ENCODE data around the gene PSPC1.

The PSPC1 gene

DNA sequence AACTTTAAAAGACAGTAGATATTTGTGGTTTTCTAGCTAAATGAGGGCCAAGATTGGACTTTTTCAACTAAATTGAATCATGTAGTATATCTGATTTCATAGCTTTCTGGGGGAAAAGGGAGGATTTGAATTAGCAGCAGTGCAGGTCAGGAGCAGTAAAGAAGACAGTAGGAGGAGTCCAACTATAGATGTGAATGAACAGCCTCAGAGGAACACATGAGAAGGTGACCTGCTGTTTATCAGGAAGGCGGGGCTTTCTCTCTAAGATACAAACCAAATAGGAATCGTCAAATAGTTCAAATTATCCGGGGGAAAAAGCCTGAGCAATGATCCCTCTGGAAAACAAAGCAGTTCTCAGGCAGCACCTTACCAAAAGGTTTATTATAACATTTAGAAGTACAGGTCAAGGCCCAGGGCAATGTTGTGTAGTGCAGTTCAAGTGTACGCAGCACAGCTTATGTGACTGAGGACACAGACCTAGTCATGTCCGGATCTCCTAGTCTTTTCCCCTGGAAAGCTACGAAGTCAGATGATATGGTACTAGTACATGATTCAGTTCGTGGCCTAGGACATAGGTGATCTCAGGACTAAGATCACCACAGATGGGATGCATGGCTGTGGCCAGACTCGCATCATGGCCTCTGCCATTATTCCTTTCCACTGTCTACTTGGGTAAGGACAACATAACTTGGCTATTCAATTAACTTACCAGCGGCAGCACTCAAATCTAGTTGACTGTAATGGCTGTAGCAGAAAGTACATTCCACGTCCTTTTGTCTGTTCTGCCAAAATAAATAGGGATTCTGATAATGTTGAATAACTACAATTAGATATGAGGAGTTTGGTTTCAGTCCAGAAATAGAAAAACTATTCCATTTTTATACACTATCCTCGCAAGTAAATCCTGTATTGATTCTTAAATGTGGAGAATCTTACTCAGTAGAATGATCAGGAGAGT lies 109.0 kb downstream of the PSPC1 start:
- DNase-seq, result no peak

DNA sequence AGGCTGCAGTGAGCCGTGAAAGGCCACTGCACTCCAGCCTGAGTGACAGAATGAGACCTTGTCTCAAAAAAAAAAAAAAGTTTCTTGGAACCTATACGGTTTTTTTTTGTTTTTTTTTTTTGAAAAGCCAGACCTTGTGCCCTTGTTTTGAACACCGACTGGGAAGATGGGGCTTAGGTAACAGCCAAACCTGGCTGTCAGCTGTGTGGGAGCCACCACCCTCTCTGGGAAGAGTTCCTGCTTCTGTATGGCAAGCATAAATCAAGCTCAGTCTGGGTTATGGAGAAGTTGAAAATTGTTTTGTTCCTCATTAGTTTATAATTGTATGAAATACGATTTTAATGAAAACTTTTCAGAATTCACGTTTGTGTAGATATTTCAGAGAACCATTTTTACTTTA lies 109.8 kb downstream of the PSPC1 start:
- DNase-seq, result no peak

GRCh38 chr13:19670147-19670546 lies 112.6 kb downstream of the PSPC1 start:
- DNase-seq, result no peak

DNA sequence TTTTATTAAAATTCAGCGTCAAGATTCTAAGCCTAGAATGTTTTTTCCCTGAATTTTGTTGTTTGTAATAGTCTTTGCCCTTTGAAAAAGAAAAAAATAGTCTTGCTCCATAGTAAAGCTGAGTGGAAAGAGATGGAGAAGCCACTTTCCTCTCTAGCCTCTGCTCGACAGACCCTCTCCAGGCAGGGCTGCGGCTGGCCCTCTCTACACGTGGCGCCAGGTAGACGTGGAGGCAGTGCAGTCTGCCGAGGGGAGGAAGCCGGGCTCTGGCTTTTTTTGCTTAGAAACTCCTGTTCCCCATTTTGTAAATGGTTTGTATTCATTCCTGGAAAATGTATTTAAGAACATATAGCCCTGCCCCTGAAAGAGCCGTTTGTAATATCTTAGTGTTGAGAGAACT lies 114.0 kb downstream of the PSPC1 start:
- no peak for DNase-seq

- DNase-seq, result no peak
Observed at GRCh38 chr13:19665427-19665859, 117.3 kb downstream of the PSPC1 start.

GRCh38 chr13:19664481-19665230 lies 118.1 kb downstream of the PSPC1 start:
- no peak for DNase-seq

GRCh38 chr13:19663416-19663979 lies 119.2 kb downstream of the PSPC1 start:
- no peak for DNase-seq

DNA sequence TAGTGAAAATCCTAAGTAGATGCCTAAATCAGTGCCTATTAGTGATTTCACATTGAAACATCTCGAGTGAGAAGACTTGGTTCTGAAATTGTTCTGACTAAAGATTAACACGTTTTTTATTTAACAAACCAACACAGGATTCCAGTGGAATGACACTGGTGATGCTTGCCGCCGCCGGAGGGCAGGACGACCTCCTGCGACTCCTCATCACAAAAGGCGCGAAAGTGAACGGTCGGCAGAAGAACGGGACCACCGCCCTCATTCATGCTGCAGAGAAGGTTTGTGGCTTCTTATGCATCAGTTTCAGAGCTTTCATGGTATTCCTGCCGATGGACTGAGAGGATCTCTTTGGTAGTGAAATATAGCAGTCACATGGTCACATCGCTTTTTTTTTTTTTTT lies 121.2 kb downstream of the PSPC1 start:
- no peak for DNase-seq

- DNase-seq, result no peak
Observed at GRCh38 chr13:19661126-19661525, 121.6 kb downstream of the PSPC1 start.

DNA sequence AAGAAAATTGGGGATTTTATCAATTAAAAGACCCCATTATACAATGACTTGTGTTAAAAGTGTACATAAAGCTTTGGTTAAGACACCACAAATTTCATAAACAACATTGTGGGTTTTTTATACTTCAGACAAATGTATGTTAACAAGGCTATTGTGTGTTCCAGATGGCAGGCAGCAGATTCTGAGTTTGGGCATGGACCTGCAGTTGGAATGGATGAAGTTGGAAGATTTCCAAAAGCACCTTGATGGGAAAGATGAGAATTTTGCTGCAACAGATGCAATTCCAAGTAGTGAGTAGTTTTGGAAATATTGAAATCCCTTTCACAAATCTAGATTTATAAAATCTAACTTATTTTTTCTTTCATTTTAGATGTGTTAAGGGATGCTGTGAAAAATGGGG lies 123.9 kb downstream of the PSPC1 start:
- DNase-seq, result no peak

- DNase-seq, result no peak
Observed at GRCh38 chr13:19657872-19658591, 124.7 kb downstream of the PSPC1 start.
